ENCODE results near the gene SNRNP200.

The SNRNP200 gene

GRCh38 chr2:96305091-96305978 is at the start of gene SNRNP200 (continued):
- TF ChIP-seq, protein P1, sequence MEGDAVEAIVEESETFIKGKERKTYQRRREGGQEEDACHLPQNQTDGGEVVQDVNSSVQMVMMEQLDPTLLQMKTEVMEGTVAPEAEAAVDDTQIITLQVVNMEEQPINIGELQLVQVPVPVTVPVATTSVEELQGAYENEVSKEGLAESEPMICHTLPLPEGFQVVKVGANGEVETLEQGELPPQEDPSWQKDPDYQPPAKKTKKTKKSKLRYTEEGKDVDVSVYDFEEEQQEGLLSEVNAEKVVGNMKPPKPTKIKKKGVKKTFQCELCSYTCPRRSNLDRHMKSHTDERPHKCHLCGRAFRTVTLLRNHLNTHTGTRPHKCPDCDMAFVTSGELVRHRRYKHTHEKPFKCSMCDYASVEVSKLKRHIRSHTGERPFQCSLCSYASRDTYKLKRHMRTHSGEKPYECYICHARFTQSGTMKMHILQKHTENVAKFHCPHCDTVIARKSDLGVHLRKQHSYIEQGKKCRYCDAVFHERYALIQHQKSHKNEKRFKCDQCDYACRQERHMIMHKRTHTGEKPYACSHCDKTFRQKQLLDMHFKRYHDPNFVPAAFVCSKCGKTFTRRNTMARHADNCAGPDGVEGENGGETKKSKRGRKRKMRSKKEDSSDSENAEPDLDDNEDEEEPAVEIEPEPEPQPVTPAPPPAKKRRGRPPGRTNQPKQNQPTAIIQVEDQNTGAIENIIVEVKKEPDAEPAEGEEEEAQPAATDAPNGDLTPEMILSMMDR (tag by site-specific recombination; IDR thresholded peaks at IDR 0.05), result no peak
- TF ChIP-seq ZFP3 (tag by site-specific recombination; IDR thresholded peaks at IDR 0.05; ENCODE audit: low read depth) (no peak), TSHZ1 (tag by site-specific recombination; IDR thresholded peaks at IDR 0.05; ENCODE audit: borderline replicate concordance) (no peak), ZBTB49 (tag by site-specific recombination; IDR thresholded peaks at IDR 0.05; ENCODE audit: low read depth) (no peak), HOXA7 (CRISPR knock-in tag; IDR thresholded peaks at IDR 0.05; ENCODE audit: borderline replicate concordance) (no peak), ZNF654 (tag by site-specific recombination; IDR thresholded peaks at IDR 0.05; ENCODE audit: low read depth) (no peak), ZNF366 (tag by site-specific recombination; conservative IDR thresholded peaks at IDR 0.05) (peak; percentile 85), ZNF449 (tag by site-specific recombination; IDR thresholded peaks at IDR 0.05) (no peak), ZNF529 (tag by site-specific recombination; IDR thresholded peaks at IDR 0.05; ENCODE audit: insufficient replicate concordance) (no peak), ZNF157 (tag by site-specific recombination; IDR thresholded peaks at IDR 0.05) (no peak), ZNF530 (tag by site-specific recombination; IDR thresholded peaks at IDR 0.05; ENCODE audit: low read depth) (no peak), ZNF521 (tag by site-specific recombination; IDR thresholded peaks at IDR 0.05) (no peak), KLF16 (tag by site-specific recombination; IDR thresholded peaks at IDR 0.05) (peak; percentile 91), ZNF426 (tag by site-specific recombination; IDR thresholded peaks at IDR 0.05) (no peak), ZNF292 (tag by site-specific recombination; IDR thresholded peaks at IDR 0.05; ENCODE audit: borderline replicate concordance, low read depth) (no peak), ZFP41 (tag by site-specific recombination; IDR thresholded peaks at IDR 0.05; ENCODE audit: borderline replicate concordance) (no peak), TCF7L2 (IDR thresholded peaks at IDR 0.05; ENCODE audit: borderline replicate concordance, low read depth, low read length) (no peak), ZNF311 (tag by site-specific recombination; IDR thresholded peaks at IDR 0.05; ENCODE audit: borderline replicate concordance) (no peak), KLF7 (tag by site-specific recombination; IDR thresholded peaks at IDR 0.05; ENCODE audit: borderline replicate concordance) (peak; percentile 92)
- TF ChIP-seq, protein P2, sequence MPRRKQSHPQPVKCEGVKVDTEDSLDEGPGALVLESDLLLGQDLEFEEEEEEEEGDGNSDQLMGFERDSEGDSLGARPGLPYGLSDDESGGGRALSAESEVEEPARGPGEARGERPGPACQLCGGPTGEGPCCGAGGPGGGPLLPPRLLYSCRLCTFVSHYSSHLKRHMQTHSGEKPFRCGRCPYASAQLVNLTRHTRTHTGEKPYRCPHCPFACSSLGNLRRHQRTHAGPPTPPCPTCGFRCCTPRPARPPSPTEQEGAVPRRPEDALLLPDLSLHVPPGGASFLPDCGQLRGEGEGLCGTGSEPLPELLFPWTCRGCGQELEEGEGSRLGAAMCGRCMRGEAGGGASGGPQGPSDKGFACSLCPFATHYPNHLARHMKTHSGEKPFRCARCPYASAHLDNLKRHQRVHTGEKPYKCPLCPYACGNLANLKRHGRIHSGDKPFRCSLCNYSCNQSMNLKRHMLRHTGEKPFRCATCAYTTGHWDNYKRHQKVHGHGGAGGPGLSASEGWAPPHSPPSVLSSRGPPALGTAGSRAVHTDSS (tag by site-specific recombination; IDR thresholded peaks at IDR 0.05), result no peak
- TF ChIP-seq, protein P3, sequence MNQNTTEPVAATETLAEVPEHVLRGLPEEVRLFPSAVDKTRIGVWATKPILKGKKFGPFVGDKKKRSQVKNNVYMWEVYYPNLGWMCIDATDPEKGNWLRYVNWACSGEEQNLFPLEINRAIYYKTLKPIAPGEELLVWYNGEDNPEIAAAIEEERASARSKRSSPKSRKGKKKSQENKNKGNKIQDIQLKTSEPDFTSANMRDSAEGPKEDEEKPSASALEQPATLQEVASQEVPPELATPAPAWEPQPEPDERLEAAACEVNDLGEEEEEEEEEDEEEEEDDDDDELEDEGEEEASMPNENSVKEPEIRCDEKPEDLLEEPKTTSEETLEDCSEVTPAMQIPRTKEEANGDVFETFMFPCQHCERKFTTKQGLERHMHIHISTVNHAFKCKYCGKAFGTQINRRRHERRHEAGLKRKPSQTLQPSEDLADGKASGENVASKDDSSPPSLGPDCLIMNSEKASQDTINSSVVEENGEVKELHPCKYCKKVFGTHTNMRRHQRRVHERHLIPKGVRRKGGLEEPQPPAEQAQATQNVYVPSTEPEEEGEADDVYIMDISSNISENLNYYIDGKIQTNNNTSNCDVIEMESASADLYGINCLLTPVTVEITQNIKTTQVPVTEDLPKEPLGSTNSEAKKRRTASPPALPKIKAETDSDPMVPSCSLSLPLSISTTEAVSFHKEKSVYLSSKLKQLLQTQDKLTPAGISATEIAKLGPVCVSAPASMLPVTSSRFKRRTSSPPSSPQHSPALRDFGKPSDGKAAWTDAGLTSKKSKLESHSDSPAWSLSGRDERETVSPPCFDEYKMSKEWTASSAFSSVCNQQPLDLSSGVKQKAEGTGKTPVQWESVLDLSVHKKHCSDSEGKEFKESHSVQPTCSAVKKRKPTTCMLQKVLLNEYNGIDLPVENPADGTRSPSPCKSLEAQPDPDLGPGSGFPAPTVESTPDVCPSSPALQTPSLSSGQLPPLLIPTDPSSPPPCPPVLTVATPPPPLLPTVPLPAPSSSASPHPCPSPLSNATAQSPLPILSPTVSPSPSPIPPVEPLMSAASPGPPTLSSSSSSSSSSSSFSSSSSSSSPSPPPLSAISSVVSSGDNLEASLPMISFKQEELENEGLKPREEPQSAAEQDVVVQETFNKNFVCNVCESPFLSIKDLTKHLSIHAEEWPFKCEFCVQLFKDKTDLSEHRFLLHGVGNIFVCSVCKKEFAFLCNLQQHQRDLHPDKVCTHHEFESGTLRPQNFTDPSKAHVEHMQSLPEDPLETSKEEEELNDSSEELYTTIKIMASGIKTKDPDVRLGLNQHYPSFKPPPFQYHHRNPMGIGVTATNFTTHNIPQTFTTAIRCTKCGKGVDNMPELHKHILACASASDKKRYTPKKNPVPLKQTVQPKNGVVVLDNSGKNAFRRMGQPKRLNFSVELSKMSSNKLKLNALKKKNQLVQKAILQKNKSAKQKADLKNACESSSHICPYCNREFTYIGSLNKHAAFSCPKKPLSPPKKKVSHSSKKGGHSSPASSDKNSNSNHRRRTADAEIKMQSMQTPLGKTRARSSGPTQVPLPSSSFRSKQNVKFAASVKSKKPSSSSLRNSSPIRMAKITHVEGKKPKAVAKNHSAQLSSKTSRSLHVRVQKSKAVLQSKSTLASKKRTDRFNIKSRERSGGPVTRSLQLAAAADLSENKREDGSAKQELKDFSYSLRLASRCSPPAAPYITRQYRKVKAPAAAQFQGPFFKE (tag by site-specific recombination; IDR thresholded peaks at IDR 0.05; ENCODE audit: borderline replicate concordance), result no peak
